ENCODE data around the gene GSTM1.
"Not testable (repeated sequence)": the region's sequence is repeated elsewhere in the genome, so short reads cannot be mapped to it uniquely, and the experiment has no call there.

The GSTM1 gene

GRCh38 chr1:109704173-109704572 lies 16.6 kb downstream of the GSTM1 start:
- no peak for DNase-seq

- no peak for DNase-seq
Observed at GRCh38 chr1:109705411-109705810, 17.8 kb downstream of the GSTM1 start.

DNA sequence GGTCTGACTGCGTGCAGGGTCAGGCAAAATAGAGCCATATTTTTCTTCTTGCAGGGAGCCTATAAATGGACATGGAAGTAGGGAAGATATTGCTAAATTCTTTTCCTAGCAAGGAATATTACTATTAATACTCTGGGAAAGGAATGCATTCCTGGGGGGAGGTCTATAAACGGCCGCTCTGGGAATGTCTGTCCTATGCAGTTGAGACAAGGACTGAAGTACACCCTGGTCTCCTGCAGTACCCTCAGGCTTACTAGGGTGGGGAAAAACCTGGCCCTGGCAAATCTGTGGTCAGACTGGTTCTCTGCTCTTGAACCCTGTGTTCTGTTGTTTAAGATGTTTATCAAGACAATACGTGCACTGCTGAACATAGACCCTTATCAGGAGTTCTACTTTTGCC lies 21.3 kb downstream of the GSTM1 start:
- not testable (repeated sequence) for DNase-seq

- DNase-seq = not testable (repeated sequence)
Observed at GRCh38 chr1:109709822-109710221, 22.2 kb downstream of the GSTM1 start.

DNA sequence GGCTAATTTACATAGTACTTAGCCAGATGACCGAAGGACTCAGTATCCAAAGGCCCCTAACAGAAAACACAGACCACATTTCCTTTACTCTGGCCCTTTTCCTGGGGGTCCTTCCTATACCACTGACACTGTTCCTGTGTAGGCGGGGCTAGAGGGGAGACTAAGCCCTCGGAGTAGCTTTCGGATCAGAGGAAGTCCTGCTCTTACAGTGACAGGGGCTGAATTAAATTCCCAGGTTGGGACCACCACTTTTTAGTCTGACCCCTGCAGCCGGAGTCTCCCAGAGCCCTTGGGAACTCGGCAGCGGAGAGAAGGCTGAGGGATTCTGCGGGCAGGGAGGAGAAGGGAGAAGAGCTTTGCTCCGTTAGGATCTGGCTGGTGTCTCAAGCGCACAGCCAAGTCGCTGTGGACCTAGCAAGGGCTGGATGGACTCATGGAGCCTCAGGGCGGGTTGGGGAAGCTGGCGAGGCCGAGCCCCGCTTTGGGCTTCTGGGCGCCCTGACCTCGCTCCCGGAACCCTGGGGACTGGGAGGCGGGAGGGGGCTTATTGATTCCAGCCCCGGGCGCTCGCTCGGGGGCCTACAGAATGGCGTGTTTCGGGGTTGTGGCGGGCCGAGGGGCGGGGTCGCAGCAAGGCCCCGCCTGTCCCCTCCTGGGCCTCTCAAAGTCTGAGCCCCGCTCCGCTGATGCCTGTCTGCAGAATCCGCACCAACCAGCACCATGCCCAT lies 24.1 kb downstream of the GSTM1 start, which contains the start of gene GSTM5:
Gene GSTM5, plus strand, starts transcription at position 659 of the 728 bp plus-strand sequence. Its CDS starts 62 bp downstream, at position 721.
- DNase-seq = not testable (repeated sequence)

GRCh38 chr1:109712321-109712864 lies 24.8 kb downstream of the GSTM1 start:
- DNase-seq = no peak

- no peak for DNase-seq
Observed at GRCh38 chr1:109713636-109714035, 26.0 kb downstream of the GSTM1 start.

DNA sequence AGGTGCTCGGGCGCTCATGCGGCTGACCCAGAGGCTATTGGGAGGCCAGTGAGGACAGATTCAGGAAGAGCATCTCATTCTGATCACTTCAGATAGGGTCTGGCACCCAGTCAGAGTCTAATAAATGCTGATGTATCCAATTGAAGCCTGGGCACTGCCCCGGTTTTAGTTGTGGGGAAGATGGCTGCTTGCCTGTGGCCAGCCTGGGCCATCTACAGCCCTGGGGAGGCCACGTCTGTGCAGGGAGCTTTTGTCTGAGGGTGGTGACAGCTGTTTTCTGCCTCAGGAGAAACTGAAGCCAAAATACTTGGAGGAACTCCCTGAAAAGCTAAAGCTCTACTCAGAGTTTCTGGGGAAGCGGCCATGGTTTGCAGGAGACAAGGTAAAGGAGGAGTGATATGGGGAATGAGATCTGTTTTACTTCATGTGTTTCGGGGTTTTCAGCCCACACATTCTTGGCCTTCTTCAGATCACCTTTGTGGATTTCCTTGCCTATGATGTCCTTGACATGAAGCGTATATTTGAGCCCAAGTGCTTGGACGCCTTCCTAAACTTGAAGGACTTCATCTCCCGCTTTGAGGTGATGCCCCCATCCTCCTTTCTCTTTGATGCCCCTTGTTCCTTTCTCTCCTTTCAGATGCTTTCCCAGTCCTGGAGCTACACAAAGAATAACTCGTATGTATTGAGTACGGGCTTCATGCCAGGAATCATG lies 27.2 kb downstream of the GSTM1 start:
- no peak for DNase-seq

DNA sequence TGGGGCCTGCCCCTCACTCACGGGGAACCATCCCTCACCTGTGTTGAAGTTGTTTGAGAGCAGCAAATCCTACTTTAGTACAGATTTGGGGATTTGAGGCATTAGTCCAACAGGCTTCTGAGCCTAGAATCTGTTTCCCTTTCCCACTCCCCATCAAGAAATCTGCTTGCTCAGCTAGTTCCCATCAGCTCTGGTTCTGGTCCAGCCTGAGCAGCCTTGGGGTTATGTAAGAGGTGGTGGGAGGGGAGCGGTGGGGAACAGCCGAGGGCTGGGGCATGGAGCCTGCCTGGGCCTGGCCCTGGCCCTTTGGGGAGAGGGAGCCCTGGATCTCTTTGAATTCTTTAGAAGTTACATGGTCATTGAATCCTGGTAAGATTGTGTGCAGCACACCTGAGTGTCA lies 28.5 kb downstream of the GSTM1 start:
- DNase-seq = no peak

GRCh38 chr1:109716570-109717090 lies 29.0 kb downstream of the GSTM1 start:
- DNase-seq = no peak

DNA sequence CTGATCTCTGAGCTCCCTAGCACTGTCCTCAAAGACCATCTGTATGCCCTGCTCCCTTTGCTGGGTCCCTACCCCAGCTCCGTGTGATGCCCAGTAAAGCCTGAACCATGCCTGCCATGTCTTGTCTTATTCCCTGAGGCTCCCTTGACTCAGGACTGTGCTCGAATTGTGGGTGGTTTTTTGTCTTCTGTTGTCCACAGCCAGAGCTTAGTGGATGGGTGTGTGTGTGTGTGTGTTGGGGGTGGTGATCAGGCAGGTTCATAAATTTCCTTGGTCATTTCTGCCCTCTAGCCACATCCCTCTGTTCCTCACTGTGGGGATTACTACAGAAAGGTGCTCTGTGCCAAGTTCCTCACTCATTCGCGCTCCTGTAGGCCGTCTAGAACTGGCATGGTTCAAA lies 30.1 kb downstream of the GSTM1 start:
- DNase-seq = no peak

GRCh38 chr1:109718495-109718894 lies 30.9 kb downstream of the GSTM1 start:
- no peak for DNase-seq

DNA sequence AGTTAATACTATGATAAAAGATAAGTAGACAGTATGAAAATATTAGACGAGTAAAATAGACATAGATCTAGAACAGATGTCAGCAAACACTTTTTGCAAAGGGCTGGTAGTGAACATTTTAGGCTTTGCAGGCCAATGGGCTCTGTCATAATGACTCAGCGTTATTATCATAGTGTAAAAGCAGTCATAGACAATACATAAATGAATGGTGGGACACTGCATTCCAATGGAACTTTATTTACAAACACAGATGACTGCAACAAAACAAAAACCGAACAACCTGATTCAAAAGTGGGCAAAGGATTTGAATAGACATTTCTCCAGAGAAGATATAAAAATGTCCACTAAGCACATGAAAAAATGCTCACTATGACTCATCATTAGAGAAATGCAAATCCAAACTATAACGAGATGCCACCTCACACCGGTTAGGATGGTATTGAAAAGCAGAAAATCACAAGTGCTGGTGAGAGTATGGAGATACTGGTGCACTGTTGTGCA lies 31.8 kb downstream of the GSTM1 start:
- no peak for DNase-seq

DNA sequence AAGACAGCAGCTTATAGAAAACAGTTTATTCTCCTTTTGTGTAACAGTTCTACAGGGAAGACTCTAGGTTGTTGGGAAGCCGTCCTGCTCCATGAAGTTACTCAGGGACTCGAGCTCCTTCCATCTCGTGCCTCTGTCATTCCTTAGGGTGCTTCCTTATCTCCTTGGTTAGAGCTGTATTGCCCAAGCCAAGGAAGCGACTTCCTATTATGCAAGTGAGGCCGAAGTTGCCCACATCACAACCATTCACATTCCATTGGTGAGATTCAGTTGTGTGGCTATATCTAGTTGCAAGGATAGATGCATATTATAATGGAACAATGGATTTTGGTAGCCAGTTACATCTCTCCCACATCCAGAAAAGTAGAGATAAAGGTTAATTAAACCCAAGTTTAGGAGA lies 33.4 kb downstream of the GSTM1 start:
- no peak for DNase-seq

- DNase-seq = no peak
Observed at GRCh38 chr1:109721971-109722370, 34.4 kb downstream of the GSTM1 start.

- DNase-seq = no peak
Observed at GRCh38 chr1:109722908-109723691, 35.5 kb downstream of the GSTM1 start.

- DNase-seq = no peak
Observed at GRCh38 chr1:109724933-109725332, 37.3 kb downstream of the GSTM1 start.

GRCh38 chr1:109725510-109725909 lies 37.9 kb downstream of the GSTM1 start:
- DNase-seq = no peak

DNA sequence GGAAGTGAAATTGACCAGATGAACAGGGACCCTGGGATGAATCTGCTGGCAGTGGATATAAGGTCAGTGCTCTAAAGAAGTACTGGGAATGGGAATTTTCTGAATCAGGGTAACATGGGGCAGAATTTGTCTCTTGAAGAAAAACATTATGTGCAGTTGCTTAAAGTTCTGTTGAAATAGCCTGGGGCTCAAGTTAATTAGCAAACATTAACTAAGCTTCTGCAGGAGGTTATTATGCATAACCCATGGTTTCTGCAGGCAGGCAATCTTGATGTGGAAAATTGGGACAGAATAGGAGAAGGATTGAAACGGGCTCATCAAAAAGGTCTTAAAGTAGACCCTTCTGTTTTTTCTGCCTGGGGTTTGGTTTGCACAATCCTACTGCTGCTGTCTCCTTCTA lies 38.4 kb downstream of the GSTM1 start:
- no peak for DNase-seq

- DNase-seq = no peak
Observed at GRCh38 chr1:109726728-109727373, 39.2 kb downstream of the GSTM1 start.

DNA sequence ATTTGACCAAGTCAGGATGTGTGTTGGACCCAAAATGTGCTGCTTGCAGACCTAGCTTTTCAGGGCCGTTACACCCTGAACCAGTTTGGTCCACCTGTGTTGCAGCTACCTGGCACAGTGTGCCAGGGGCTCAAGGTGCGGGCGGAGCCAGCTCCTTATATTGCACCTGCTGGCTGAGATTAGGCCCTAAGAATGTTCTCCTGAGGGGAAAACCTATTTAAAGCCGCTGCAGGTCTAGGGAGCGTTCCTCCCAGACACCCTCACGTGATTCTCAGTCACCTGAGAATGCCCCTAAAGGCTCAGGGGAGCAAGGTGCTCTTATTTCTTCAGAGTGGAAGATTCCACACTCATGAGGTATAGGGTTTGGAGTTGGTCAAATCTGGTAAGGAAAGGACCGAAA lies 41.3 kb downstream of the GSTM1 start:
- DNase-seq = no peak

- DNase-seq = no peak
Observed at GRCh38 chr1:109730666-109731065, 43.0 kb downstream of the GSTM1 start.

All from T1000 (cell line).